DND-41 (cell line): ENCODE data around the gene TMEM11.

Experiments
- CTCF ChIP-seq: IDR thresholded peaks from 2 replicates; pipeline ENCODE4 v1.5.1; 2012; ENCODE audit warnings: borderline replicate concordance, low read length, moderate library complexity, mild to moderate bottlenecking; ENCODE audit not compliant: poor library complexity, severe bottlenecking; ENCODE audit errors: extremely low read depth
- EZH2 ChIP-seq: IDR thresholded peaks from 3 replicates; pipeline ENCODE4 v1.6.1; 2012; ENCODE audit warnings: borderline replicate concordance, low read depth, mild to moderate bottlenecking, moderate library complexity, low read length, inconsistent platforms; ENCODE audit not compliant: severe bottlenecking

GRCh38 chr17:21165922-21166594, 47.9 kb downstream of the TMEM11 start:
- no peak for TF ChIP-seq CTCF
- TF ChIP-seq EZH2 = no peak
